GM18867 (cell line): ENCODE data around the gene GPI.

Experiments used
- ATAC-seq: cut with Tn5 transposase; IDR thresholded peaks from one replicate; pipeline ENCODE4 v1.9.1; 2021; ENCODE audit warnings: mild to moderate bottlenecking, moderate library complexity; ENCODE audit not compliant: unreplicated experiment

The GPI gene

GRCh38 chr19:34337739-34338138, 27.3 kb upstream of the GPI start:
- ATAC-seq = no peak

- no peak for ATAC-seq
These were observed 22.9 kb upstream of the GPI start for GRCh38 chr19:34341935-34342680.

- no peak for ATAC-seq
These were observed 21.2 kb upstream of the GPI start for GRCh38 chr19:34343751-34344150.

- no peak for ATAC-seq
These were observed 19.0 kb upstream of the GPI start for GRCh38 chr19:34345947-34346351.

GRCh38 chr19:34347561-34348165, 17.3 kb upstream of the GPI start:
- no peak for ATAC-seq

GRCh38 chr19:34348899-34349487, 16.0 kb upstream of the GPI start:
- no peak for ATAC-seq

- no peak for ATAC-seq
These were observed 14.8 kb upstream of the GPI start for GRCh38 chr19:34350161-34350561.

- ATAC-seq = no peak
These were observed 13.6 kb upstream of the GPI start for GRCh38 chr19:34351382-34351826.

- no peak for ATAC-seq
These were observed 11.4 kb upstream of the GPI start for GRCh38 chr19:34353546-34353945.

- no peak for ATAC-seq
These were observed 9.8 kb upstream of the GPI start for GRCh38 chr19:34355201-34355600.

- no peak for ATAC-seq
These were observed 8.1 kb upstream of the GPI start for GRCh38 chr19:34356875-34357274.

- ATAC-seq = no peak
These were observed 7.6 kb upstream of the GPI start for GRCh38 chr19:34357431-34357830.

- ATAC-seq = peak; percentile 88
These were observed 5.6 kb upstream of the GPI start for GRCh38 chr19:34359140-34359953.

- ATAC-seq = no peak
These were observed 5.1 kb upstream of the GPI start for GRCh38 chr19:34359954-34360315.

- ATAC-seq = no peak
These were observed 4.6 kb upstream of the GPI start for GRCh38 chr19:34360354-34360909.

- no peak for ATAC-seq
These were observed 2.3 kb upstream of the GPI start for GRCh38 chr19:34362679-34363069.

GRCh38 chr19:34363094-34363493, 1.9 kb upstream of the GPI start:
- ATAC-seq = no peak

GRCh38 chr19:34363930-34364329, 1.1 kb upstream of the GPI start:
- no peak for ATAC-seq

- ATAC-seq = no peak
These were observed 550 bp upstream of the GPI start for GRCh38 chr19:34364462-34364829.

- ATAC-seq = no peak
These were observed 736 bp downstream of the GPI start for GRCh38 chr19:34365463-34366401.
